H1 (cell line): ENCODE data around the gene EEPD1. TPM values are rescaled to one million over a fixed set of nuclear protein-coding genes. Genes with fewer than 3 reads are reported as not detected.

Experiments used
- CBX8 ChIP-seq: fragments of 300-800, 300-1000 bp; sonication (generic); IDR thresholded peaks from 2 replicates; pipeline ENCODE4 v1.7.1; 2016; ENCODE audit warnings: low read depth, low read length, borderline replicate concordance
- EGR1 ChIP-seq: IDR thresholded peaks from 2 replicates; pipeline ENCODE4 v1.6.1; 2011; ENCODE audit warnings: low read depth, low read length, borderline replicate concordance
- RXRA ChIP-seq: IDR thresholded peaks from 2 replicates; pipeline ENCODE4 v1.6.1; 2011; ENCODE audit warnings: low read depth, mild to moderate bottlenecking, low read length, moderate library complexity; ENCODE audit not compliant: insufficient read depth
- SP1 ChIP-seq: IDR thresholded peaks from 2 replicates; pipeline ENCODE4 v1.6.1; 2011; ENCODE audit warnings: low read depth, low read length
- SRF ChIP-seq: IDR thresholded peaks from 2 replicates; pipeline ENCODE4 v1.6.1; 2011; ENCODE audit warnings: mild to moderate bottlenecking, low read depth, low read length, moderate library complexity
- TCF12 ChIP-seq: IDR thresholded peaks from 2 replicates; pipeline ENCODE4 v1.6.1; 2011; ENCODE audit warnings: low read depth, mild to moderate bottlenecking, low read length
- YY1 ChIP-seq: IDR thresholded peaks from 2 replicates; pipeline ENCODE4 v1.6.1; 2011; ENCODE audit warnings: low read depth, mild to moderate bottlenecking, low read length
- polyA plus RNA-seq, 7 experiments: library from polyadenylated mRNA; depleted of rRNA in 3 of 7; stranded (reverse) in 5 of 7; unstranded in 2 of 7; fragments of >200 nt in 5 of 7; fragments of 200-250 nt in 2 of 7; gene quantifications; 1 replicate in 5 of 7; 2 replicates in 1 of 7; 4 replicates in 1 of 7; pipeline versions ENCODE4 v1.2.1 to v1.2.3, GENCODE V29; 2011 to 2013; ENCODE audit warnings: missing spikeins in 2 of 7, mixed read lengths in 2 of 7
- total RNA-seq: library from RNA; stranded (reverse); fragmentation: NEBNext Ultra II Directional; extraction: Animal tissue kit (Norgen Biotek cat#: 25700); gene quantifications from 2 replicates; pipeline ENCODE4 v1.2.1, GENCODE V29; 2021
- TF ChIP-seq, protein P1 (sequence below): fragments of 300-600 bp; sonication (generic); IDR thresholded peaks from 2 replicates; pipeline ENCODE4 v1.7.1; 2012; ENCODE audit warnings: low read length, moderate library complexity, mild to moderate bottlenecking, inconsistent platforms; ENCODE audit not compliant: insufficient replicate concordance
- TF ChIP-seq, protein P2 (sequence below), 3 experiments: IDR thresholded peaks; 1 replicate in 2 of 3; 2 replicates in 1 of 3; pipeline versions ENCODE4 v1.5.1 to v1.6.1; 2011; ENCODE audit warnings: low read length in 3 of 3, mild to moderate bottlenecking in 3 of 3, inconsistent platforms in 2 of 3, low read depth in 1 of 3, moderate library complexity in 1 of 3; ENCODE audit not compliant: insufficient read depth in 1 of 3; ENCODE audit errors: control extremely low read depth in 1 of 3

The EEPD1 gene
- total and polyA plus RNA-seq, 2 of the 8 experiments (the other 6 are each of a cell fraction or from before 2014, with no cell fraction given): 3.1 to 7.8 TPM

DNA sequence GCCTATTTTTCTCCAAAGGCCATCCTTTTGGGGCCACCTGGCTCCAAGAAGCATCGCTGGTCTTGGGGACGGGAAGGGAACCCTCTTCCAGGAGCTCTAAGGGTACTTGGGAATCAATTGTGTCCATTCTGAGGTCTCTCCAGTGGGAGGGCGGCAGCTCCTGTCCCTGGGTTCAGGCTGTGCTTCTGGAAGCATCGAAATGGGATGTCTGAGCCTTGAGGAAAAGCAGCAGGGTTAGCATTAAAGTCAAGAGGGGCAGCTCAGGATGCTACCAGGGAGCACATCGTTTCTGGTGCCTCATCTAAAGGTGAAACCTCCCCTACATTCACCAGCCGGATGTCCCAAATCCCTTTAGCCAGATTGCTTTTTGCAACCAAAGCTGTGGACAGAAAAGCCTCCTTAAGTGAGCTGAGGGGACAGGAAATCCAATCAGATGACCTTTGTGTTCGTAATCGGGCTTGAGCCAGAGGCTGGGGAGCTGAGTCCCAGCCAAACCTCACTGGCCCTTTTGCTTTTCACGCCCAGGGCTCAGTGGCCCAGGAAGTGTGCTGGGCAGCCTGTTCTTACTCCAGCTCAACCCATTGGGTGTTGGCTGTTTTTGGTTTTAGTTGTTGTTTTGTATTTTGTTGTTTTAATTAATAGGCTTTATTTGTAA is 147.8 kb downstream of the EEPD1 start (continued):
- TF ChIP-seq, protein P1, sequence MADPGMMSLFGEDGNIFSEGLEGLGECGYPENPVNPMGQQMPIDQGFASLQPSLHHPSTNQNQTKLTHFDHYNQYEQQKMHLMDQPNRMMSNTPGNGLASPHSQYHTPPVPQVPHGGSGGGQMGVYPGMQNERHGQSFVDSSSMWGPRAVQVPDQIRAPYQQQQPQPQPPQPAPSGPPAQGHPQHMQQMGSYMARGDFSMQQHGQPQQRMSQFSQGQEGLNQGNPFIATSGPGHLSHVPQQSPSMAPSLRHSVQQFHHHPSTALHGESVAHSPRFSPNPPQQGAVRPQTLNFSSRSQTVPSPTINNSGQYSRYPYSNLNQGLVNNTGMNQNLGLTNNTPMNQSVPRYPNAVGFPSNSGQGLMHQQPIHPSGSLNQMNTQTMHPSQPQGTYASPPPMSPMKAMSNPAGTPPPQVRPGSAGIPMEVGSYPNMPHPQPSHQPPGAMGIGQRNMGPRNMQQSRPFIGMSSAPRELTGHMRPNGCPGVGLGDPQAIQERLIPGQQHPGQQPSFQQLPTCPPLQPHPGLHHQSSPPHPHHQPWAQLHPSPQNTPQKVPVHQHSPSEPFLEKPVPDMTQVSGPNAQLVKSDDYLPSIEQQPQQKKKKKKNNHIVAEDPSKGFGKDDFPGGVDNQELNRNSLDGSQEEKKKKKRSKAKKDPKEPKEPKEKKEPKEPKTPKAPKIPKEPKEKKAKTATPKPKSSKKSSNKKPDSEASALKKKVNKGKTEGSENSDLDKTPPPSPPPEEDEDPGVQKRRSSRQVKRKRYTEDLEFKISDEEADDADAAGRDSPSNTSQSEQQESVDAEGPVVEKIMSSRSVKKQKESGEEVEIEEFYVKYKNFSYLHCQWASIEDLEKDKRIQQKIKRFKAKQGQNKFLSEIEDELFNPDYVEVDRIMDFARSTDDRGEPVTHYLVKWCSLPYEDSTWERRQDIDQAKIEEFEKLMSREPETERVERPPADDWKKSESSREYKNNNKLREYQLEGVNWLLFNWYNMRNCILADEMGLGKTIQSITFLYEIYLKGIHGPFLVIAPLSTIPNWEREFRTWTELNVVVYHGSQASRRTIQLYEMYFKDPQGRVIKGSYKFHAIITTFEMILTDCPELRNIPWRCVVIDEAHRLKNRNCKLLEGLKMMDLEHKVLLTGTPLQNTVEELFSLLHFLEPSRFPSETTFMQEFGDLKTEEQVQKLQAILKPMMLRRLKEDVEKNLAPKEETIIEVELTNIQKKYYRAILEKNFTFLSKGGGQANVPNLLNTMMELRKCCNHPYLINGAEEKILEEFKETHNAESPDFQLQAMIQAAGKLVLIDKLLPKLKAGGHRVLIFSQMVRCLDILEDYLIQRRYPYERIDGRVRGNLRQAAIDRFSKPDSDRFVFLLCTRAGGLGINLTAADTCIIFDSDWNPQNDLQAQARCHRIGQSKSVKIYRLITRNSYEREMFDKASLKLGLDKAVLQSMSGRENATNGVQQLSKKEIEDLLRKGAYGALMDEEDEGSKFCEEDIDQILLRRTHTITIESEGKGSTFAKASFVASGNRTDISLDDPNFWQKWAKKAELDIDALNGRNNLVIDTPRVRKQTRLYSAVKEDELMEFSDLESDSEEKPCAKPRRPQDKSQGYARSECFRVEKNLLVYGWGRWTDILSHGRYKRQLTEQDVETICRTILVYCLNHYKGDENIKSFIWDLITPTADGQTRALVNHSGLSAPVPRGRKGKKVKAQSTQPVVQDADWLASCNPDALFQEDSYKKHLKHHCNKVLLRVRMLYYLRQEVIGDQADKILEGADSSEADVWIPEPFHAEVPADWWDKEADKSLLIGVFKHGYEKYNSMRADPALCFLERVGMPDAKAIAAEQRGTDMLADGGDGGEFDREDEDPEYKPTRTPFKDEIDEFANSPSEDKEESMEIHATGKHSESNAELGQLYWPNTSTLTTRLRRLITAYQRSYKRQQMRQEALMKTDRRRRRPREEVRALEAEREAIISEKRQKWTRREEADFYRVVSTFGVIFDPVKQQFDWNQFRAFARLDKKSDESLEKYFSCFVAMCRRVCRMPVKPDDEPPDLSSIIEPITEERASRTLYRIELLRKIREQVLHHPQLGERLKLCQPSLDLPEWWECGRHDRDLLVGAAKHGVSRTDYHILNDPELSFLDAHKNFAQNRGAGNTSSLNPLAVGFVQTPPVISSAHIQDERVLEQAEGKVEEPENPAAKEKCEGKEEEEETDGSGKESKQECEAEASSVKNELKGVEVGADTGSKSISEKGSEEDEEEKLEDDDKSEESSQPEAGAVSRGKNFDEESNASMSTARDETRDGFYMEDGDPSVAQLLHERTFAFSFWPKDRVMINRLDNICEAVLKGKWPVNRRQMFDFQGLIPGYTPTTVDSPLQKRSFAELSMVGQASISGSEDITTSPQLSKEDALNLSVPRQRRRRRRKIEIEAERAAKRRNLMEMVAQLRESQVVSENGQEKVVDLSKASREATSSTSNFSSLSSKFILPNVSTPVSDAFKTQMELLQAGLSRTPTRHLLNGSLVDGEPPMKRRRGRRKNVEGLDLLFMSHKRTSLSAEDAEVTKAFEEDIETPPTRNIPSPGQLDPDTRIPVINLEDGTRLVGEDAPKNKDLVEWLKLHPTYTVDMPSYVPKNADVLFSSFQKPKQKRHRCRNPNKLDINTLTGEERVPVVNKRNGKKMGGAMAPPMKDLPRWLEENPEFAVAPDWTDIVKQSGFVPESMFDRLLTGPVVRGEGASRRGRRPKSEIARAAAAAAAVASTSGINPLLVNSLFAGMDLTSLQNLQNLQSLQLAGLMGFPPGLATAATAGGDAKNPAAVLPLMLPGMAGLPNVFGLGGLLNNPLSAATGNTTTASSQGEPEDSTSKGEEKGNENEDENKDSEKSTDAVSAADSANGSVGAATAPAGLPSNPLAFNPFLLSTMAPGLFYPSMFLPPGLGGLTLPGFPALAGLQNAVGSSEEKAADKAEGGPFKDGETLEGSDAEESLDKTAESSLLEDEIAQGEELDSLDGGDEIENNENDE: no peak
- no peak for TF ChIP-seq CBX8
- TF ChIP-seq YY1: no peak
- no peak for TF ChIP-seq TCF12
- TF ChIP-seq SP1: no peak
- TF ChIP-seq RXRA: no peak
- TF ChIP-seq, protein P2, sequence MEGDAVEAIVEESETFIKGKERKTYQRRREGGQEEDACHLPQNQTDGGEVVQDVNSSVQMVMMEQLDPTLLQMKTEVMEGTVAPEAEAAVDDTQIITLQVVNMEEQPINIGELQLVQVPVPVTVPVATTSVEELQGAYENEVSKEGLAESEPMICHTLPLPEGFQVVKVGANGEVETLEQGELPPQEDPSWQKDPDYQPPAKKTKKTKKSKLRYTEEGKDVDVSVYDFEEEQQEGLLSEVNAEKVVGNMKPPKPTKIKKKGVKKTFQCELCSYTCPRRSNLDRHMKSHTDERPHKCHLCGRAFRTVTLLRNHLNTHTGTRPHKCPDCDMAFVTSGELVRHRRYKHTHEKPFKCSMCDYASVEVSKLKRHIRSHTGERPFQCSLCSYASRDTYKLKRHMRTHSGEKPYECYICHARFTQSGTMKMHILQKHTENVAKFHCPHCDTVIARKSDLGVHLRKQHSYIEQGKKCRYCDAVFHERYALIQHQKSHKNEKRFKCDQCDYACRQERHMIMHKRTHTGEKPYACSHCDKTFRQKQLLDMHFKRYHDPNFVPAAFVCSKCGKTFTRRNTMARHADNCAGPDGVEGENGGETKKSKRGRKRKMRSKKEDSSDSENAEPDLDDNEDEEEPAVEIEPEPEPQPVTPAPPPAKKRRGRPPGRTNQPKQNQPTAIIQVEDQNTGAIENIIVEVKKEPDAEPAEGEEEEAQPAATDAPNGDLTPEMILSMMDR (IDR thresholded peaks at IDR 0.05; ENCODE audit: control extremely low read depth in 1 of 3, insufficient read depth in 1 of 3, low read depth in 1 of 3, low read length in 3 of 3): no peak
- no peak for TF ChIP-seq EGR1
- TF ChIP-seq SRF: no peak
